Tibial nerve (tissue), 4 donors: ENCODE measurements around the gene LTB4R.

Source experiments
- EP300 ChIP-seq, 2 donors: sonication (generic); formaldehyde crosslinking; IDR thresholded peaks; one replicate each; pipeline ENCODE4 v1.6.1; 2017; ENCODE audit warnings: antibody characterized with exemption in 2 of 2, mild to moderate bottlenecking in 1 of 2
- POLR2A ChIP-seq, 2 donors: fragments of 450-650 bp; IDR thresholded peaks; one replicate each; pipeline ENCODE4 v1.6.1; 2017; ENCODE audit warnings: antibody characterized with exemption in 2 of 2, mild to moderate bottlenecking in 2 of 2, moderate library complexity in 2 of 2
- TF ChIP-seq, protein P1 (sequence below), 5 experiments: fragments of 200-600 bp in 3 of 5; fragments of 450-650 bp in 2 of 5; sonication (generic) in 3 of 5; IDR thresholded peaks; one replicate each; pipeline ENCODE4 v1.5.1; 2016 to 2019; ENCODE audit warnings: antibody characterized with exemption in 5 of 5, mild to moderate bottlenecking in 3 of 5, moderate library complexity in 2 of 5

GRCh38 chr14:24271134-24271833 is 40.0 kb upstream of the LTB4R start, which contains the start of gene RABGGTA:
- TF ChIP-seq, protein P1, sequence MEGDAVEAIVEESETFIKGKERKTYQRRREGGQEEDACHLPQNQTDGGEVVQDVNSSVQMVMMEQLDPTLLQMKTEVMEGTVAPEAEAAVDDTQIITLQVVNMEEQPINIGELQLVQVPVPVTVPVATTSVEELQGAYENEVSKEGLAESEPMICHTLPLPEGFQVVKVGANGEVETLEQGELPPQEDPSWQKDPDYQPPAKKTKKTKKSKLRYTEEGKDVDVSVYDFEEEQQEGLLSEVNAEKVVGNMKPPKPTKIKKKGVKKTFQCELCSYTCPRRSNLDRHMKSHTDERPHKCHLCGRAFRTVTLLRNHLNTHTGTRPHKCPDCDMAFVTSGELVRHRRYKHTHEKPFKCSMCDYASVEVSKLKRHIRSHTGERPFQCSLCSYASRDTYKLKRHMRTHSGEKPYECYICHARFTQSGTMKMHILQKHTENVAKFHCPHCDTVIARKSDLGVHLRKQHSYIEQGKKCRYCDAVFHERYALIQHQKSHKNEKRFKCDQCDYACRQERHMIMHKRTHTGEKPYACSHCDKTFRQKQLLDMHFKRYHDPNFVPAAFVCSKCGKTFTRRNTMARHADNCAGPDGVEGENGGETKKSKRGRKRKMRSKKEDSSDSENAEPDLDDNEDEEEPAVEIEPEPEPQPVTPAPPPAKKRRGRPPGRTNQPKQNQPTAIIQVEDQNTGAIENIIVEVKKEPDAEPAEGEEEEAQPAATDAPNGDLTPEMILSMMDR (IDR thresholded peaks at IDR 0.05), result peak; percentile 77 to 92 (median 89)
- TF ChIP-seq POLR2A (IDR thresholded peaks at IDR 0.05), result peak in 1 of 2 donors; percentile 49
- peak in 1 of 2 donors; percentile 67 for TF ChIP-seq EP300 (IDR thresholded peaks at IDR 0.05)
